ENCODE data around the gene GPR17. TPM values are rescaled to one million over a fixed set of nuclear protein-coding genes. Genes with fewer than 3 reads are reported as not detected.

The GPR17 gene, protein sequence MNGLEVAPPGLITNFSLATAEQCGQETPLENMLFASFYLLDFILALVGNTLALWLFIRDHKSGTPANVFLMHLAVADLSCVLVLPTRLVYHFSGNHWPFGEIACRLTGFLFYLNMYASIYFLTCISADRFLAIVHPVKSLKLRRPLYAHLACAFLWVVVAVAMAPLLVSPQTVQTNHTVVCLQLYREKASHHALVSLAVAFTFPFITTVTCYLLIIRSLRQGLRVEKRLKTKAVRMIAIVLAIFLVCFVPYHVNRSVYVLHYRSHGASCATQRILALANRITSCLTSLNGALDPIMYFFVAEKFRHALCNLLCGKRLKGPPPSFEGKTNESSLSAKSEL
- 0.06 to 0.19 TPM (median 0.11 TPM) in 4 of 5 replicates, not detected in the other for total RNA-seq (2022; extraction: Qiagen RNA extraction)

DNA sequence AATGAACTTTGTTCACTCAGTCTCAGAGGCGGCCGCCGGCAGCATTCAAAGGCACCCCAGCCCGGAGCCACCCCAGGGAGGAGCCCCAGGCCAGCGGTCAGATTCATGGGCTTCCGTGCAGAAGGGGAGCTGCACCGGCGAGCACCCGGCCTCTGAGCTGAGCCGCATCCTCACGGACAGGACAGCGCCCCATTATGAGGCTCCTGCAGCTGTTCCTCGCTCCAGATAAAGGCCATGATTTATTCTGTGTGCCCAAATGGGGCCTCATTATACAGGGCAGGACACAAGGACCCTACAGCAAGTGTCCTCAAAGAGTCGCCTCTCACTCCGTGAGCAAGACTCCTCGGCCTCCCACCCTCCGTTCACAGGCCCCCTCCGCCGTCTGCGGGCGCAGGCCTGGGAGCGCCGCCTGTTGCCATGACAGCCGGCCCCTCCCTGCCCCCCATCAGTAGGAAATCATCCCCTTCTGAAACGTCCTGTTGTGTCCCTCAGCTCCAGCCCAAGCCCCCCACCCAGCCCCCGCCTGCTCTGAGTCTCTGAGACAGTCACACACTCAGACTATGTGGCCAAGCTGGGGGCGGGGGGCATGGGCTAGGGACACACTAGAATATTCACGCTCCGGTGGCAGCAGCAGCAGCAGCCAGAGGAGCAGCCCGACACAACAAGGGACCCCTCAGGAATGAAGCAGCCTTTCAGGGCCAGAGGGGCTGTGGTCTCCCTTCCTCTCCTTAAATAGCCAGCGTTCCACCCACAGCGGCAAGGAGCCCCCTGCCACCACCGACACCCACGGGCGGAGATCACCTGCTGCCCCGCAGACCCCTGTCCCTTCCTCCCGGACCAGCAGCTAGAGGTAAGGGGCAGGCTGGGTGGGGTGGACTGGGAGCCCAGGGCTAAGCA lies at the start of gene GPR17:
Gene GPR17, plus strand, starts transcription at position 759 of the 897 bp plus-strand sequence. CDS start 4,583 bp downstream, outside the sequence.

DNA sequence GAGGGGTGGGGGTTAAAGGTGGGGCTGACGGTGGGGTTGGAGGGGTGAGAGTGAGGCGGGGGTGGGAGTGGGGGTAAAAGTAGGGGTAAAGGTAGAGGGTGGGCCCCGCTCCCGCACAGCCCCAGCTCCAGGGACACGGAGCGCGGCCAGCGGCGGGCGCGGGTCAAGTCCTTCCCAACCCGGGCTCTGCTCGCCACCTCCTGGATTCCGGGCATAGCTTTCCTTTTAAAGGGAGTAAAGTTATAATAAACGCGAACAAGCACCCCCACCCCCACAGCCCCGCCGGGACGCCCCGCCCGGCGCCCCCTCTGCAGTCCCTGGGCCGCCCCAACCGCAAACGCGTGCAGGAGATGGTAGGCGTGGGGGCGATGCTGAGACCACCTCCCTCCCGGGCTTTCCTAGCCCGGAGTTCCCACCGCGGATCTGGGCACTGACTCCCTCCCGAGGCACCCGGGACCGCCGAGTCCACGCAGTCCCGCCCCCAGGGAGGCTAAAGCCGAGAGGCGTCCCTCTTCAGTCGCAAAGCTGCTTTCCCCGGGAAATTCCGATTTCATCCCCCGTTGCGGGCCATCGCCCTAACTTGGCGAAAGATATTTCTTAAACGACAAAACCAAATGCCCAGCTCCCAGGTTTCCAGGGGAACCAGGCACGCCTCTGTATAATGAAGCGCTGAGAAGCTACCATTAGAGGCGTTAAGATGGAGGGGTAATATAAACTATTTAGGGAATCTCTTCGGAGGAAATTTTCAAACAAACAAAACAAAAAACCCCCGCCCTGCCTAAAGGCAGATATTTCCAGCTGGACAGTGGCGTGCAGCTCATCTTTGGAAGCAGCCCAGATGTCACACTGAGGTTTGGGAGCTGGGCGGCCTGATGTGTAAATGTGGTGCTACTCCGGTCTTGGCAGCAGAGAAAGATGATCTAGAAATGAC lies 29.6 kb downstream of the GPR17 start, which contains the start of gene LIMS2:
Gene LIMS2, minus strand, starts transcription at position 200 of the 931 bp plus-strand sequence. CDS start 506 bp downstream, outside the sequence.

DNA sequence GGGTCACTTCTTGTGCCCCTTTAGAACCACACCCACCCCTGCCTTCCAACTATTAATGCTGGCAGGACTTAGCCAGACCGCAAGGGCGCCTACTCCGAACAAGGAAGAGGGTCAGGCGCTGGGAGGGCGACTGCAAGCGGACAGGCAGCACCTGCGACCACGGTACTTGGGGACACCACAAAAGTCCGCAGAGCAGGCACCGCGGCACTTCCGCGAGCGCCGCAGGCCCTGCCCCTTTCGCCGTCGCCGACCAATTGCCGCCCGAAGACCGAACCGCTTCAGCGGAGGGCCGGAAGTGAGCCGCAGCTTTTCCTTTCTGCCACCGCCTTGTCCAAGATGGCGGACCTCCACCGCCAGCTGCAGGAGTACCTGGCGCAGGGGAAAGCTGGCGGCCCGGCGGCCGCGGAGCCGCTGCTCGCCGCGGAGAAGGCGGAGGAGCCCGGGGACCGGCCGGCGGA lies 55.3 kb downstream of the GPR17 start, which contains the start of gene SFT2D3:
Gene SFT2D3, plus strand, starts transcription at position 305 of the 458 bp plus-strand sequence. Its CDS starts 32 bp downstream, at position 337.

Other genes with a start within 250 kb of the GPR17 start
- 2.9 to 4.2 TPM (median 3.9 TPM) in 5 replicates for gene PROC, start 227.7 kb upstream of the GPR17 start, total RNA-seq (2022; extraction: Qiagen RNA extraction)
- gene IWS1, start 119.7 kb upstream of the GPR17 start, total RNA-seq (2022; extraction: Qiagen RNA extraction), result 32.8 to 47.1 TPM (median 38.1 TPM) in 5 replicates
- 0.09 to 0.27 TPM (median 0.13 TPM) in 5 replicates for gene MYO7B, start 110.5 kb upstream of the GPR17 start, total RNA-seq (2022; extraction: Qiagen RNA extraction)
- gene LIMS2, start 29.4 kb downstream of the GPR17 start, total RNA-seq (2022; extraction: Qiagen RNA extraction), result 5.4 to 7.6 TPM (median 6.6 TPM) in 5 replicates
- 4.7 to 6.9 TPM (median 5.8 TPM) in 5 replicates for gene SFT2D3, start 55.3 kb downstream of the GPR17 start, total RNA-seq (2022; extraction: Qiagen RNA extraction)
- gene WDR33, start 165.0 kb downstream of the GPR17 start, total RNA-seq (2022; extraction: Qiagen RNA extraction), result 18.4 to 26.3 TPM (median 23.1 TPM) in 5 replicates
- 48.7 to 56.5 TPM (median 53.5 TPM) in 5 replicates for gene POLR2D, start 212.0 kb downstream of the GPR17 start, total RNA-seq (2022; extraction: Qiagen RNA extraction)
- 16.7 to 20.2 TPM (median 18.3 TPM) in 5 replicates for gene AMMECR1L, start 239.8 kb downstream of the GPR17 start, total RNA-seq (2022; extraction: Qiagen RNA extraction)